GM19324 (cell line): ENCODE data around the gene SERTAD2.

Experiments
- ATAC-seq: cut with Tn5 transposase; IDR thresholded peaks from one replicate; pipeline ENCODE4 v1.9.1; 2021; ENCODE audit warnings: mild to moderate bottlenecking, moderate library complexity; ENCODE audit not compliant: unreplicated experiment, low FRiP score

The SERTAD2 gene, protein sequence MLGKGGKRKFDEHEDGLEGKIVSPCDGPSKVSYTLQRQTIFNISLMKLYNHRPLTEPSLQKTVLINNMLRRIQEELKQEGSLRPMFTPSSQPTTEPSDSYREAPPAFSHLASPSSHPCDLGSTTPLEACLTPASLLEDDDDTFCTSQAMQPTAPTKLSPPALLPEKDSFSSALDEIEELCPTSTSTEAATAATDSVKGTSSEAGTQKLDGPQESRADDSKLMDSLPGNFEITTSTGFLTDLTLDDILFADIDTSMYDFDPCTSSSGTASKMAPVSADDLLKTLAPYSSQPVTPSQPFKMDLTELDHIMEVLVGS

DNA sequence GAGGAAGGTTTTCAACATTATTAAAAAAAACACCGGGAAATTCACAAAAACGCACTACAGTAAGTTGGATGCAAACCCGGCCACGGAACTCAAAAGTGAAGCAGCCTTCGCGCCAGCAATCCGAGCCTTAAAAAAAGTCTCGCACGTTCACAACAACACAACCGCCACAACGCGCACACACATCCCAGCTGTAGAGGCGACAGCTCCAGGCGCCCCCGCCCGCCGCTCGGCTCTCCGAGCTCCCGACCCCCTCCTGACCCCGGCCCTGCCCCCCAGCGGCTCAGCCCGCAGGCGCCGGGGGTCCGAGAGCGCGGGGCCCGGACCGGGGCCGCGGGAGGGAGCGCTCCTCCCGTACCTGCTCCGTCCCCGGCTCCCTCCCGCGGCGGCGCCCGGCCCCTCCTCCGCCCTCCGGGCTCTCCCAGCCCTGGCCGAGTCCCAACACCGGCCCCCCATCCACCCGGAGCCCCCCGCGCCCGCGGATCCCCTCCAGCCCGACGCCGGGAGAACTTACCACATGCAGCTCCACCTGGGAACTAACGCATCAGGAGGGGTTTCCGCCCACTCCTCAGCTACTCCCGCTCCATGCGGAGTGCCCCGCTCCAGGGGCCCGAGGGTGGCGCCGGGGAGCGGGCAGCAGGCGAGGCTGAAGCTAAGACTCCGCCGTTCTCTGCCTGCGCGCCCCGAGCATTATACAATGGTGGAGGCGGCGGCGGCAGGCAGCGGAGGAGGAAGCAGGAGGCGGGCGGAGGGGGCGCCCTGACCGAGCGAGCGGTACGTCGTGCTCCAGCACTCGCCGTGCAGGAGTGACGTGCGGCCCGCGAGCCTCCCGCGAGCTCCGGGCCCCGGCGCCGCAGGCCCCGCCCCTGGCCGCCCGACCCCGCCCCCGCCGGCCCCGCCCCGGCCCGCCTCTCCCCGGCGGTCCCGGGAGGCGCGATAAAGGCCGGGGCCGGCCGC is at the start of gene SERTAD2:
Gene SERTAD2, minus strand, starts transcription at position 805 of the 954 bp plus-strand sequence. CDS start 17,042 bp downstream, outside the sequence.
- peak; percentile 76 for ATAC-seq

DNA sequence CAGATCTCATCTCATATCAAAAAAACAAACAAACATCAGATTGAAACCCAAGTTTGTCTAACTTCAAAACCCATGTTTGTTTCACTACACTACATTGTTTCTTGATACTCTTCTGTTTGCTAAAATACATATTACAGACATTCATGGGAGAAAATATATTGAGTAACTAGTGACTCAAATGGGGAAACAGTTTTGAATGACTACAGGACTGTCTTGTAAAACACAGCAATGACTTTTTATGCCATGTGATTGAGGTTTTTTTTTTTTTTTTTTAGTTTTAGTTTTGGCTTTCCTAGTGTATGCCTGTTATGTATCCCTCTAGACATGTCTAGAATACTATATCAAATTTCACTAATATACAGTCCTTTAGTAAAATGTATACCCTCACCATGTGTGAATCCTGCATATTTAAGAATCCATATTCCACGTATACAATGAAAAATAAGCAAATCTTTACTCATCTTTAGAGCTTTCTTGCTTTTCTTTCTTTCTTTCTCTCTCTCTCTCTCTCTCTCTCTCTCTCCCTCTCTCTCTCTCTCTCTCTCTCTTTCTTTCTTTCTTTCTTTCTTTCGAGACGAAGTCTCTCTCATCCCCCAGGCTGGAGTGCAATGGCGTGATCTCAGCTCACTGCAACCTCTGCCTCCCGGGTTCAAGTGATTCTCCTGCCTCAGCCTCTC is 46.6 kb upstream of the SERTAD2 start:
- ATAC-seq, result no peak

DNA sequence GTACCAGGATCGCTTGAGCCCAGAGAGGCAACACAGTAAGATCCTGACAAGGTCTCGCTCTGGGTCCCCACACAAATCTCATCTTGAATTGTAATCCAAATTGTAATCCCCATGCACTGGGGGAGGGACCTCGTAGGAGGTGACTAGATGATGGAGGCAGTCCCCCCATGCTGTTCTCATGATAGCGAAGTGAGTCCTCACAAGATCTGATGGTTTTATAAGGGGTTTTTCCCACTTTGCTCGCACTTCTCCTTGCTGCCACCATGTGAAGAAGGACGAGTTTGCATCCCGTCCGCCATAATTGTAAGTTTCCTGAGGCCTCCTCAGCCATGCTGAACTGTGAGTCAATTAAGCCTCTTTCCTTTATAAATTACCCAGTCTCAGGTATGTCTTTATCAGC is 46.0 kb upstream of the SERTAD2 start:
- no peak for ATAC-seq

DNA sequence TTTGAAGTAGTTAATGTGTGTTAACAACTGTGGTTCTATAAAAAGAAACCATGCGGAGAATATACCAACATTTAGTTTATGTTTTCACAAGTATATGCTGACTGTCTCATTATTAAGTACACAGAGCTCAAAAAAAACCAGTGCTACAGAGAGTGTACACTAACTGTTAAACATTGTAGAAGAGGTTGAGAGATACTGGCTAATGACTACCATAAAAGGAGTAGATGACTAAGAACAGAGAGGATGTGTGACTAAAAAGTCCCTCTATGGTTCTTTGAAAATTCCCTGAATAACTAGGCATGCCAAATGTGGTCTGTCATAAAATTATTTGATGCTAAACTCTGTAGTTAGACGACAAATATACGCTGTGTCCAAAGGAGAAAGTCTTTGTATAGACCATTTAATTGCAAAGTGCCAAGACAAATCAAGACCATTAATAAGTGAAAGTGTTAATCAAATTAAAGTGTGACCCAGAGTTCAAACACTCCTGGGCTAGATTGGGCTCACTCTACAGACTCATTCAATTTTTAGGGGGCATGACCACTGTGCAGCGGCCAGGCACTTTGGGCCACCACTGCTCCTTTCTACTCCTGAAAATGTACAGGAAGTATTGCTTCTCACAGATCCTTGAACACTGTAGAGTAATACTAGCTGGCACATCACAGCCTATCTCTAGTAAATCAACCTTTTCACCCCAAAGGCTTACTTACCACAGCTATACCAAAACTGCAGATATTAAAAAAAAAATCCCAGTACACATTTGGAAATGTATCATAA is 45.1 kb upstream of the SERTAD2 start:
- ATAC-seq, result peak; percentile 57

DNA sequence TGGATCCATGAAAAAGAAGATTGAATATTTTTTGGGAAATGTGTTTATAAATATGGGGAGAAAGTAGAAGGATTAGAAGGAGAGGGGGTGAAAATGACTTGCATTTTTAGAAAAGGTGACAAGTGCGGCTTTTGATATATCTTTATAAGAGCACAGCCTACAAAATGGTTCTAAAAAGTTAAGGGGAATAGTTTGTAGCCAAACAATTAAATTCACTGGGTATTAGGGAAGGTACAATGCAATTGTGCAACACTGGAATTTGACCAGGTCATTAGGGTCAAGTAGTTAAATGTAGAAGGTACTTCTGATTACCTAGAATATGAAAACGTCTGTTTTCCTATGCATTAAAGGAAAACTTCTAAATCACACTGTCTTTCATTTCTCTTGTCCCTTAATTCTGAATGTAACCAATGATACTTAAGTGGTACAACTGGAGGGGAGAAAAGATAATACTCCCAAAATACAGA is 44.5 kb upstream of the SERTAD2 start:
- peak; percentile 3 for ATAC-seq

DNA sequence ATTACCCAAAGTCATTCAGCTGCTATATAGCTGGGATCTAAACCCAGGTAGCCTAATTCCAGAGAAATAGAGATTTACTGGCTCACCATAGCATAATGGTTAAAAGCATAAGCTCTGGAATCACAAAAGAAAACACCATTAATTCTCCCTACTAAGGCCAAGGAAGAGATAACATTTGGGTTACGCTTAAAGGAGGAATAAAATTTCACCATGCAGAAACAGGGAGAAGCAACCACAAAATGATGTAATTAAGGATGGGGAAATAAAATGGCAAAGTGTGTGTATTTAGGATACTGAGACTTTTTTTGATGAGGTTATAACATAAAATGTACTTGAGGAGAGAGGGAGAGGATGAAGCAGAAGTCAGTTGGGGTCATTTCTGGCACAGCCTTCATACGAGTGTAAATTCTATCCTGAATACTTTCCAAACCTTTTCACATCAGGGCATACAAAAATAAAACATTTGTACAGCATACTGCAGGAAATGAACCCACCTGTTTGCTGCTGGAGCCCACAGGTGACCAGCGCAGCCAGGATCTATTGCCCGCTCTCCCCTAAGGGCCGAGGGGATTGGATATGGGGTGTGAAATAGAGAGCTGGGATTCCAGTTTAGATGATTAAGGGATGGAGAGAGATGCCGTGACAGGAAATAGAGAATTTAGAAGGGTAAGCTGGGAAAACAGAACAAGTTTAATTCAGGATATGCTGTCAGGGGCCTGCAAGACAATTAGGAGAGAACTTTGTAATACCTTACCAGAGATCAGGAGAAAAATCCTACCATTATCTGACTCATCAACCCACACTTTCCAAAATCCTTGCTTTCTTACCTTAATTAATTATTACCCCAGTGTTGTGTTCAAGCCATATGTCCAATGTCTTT is 43.8 kb upstream of the SERTAD2 start:
- no peak for ATAC-seq

DNA sequence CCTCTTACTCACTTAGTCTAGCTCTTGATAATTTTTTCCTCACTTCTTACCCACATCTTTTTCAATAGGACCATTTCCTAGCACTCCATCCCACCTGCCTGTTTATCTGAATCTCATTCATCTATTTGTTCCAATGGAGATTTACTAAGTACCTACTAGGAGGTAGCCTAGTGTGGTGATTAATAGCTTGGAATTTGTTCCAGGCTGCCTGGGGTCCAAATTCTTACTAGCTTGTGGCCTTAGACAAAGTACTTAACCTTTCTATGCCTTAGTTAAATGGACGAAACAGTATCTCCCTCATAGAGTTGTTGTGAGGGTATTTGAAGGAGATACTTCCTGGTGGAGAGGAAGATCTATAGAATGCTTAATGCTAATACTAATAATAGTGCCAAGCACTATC is 42.9 kb upstream of the SERTAD2 start:
- no peak for ATAC-seq

DNA sequence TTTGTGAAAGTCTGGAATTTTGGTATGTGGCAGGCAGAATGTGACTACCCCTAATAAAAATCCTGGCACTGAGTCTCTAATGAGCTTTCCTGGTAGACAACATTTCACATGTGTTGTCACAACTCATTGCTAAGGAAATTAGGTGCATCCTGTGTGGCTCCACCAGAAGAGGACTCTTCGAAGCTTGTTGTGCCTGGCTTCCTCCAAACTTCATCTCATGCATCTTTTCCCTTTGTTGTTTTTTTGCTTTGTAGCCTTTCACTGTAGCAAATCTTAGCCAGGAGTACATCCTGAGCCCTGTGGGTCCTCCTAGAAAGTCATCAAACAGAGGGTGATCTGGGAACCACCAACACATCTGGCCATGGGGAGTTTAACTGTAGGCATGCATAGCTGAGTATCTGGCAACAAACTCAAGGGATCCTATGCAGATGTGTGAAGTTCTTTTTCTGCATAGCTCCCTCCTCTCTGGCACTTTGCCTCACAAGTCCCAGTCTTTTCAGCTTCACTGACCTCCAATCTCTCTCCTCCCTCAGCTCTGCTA is 42.1 kb upstream of the SERTAD2 start:
- no peak for ATAC-seq

DNA sequence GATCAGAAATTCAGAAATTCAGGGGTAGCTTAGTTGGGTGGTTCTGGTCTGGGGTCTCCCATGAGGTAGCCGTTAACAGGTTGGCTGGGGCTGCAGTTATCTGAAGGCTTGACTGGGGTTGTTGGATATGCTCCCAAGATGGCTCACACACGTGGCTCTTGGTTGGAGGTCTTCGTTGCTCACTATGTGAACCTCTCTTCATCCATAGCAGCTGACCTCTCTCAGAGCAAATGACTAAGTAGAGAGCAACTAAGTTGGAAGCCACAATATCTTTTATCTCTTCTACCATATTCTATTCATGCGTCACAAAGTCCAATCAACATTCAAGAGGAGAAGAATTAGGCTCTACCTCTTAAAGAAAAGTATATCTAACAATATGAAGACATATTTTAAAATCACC is 38.7 kb upstream of the SERTAD2 start:
- no peak for ATAC-seq

DNA sequence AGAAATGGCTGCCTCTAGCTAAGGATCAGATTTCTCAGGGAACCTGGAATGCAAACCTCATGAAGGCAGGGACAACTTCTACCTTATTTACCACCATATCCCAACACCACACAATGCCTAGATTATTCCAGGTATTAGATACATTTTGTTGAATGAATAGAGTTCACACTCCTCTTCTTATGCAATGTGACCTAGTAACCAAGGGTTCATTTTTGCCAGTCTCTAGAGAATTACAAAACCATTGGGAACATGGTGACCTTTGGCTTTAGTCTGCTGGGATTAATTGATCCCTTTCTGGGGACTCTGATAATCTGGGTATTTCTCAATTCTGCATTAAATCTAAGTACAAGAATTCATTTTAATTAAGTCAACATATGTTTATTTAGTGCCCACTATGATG is 35.2 kb upstream of the SERTAD2 start:
- ATAC-seq, result no peak

DNA sequence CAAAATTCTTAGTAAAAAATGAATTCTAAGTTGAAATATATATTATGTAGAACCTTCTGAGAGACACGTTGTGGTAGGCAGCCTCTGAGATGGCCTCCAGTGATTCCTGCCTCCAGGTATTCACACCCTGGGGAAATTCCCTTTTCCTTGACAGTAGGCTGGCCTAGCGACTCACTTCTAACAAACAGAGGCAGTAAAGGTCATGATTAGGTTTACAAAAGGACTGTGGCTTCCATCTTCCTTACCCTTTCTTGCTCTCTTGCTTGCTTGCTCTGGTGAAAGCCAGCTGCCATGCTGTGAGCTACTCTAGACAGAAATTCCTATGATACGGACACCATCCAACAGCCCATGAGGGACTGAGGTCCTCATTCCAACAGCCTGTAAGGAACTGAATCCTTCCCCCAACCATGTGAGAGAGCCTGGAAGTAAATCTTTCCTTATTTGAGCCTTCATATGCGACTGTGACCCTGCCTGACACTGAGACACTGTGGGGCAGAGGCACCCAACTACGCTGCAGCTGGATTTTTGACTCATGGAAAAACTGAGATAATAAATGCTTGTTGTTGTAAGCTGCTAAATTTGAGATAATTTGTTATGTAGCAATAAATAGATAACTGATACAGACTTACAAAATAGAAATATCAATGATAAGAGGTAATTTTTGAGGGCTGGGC is 32.7 kb upstream of the SERTAD2 start:
- no peak for ATAC-seq

DNA sequence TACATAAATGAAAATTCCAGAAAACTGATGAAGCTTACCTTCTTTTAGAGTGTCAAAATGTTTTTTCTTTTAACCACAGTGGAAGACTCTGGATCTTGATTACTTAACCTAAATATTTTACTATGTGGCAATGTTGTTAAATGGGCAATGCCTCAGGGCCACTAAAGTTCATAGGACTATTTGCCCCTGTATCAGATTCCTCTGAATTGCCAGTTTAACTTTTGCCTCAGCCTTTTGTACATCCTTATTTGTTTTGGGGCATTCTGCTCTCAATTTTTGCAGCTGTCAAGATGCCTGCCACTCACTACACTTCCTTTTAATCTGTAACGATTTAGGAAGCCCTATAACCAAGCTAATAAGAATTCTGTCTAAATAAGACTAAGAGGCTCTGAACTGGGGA is 31.7 kb upstream of the SERTAD2 start:
- ATAC-seq, result no peak

DNA sequence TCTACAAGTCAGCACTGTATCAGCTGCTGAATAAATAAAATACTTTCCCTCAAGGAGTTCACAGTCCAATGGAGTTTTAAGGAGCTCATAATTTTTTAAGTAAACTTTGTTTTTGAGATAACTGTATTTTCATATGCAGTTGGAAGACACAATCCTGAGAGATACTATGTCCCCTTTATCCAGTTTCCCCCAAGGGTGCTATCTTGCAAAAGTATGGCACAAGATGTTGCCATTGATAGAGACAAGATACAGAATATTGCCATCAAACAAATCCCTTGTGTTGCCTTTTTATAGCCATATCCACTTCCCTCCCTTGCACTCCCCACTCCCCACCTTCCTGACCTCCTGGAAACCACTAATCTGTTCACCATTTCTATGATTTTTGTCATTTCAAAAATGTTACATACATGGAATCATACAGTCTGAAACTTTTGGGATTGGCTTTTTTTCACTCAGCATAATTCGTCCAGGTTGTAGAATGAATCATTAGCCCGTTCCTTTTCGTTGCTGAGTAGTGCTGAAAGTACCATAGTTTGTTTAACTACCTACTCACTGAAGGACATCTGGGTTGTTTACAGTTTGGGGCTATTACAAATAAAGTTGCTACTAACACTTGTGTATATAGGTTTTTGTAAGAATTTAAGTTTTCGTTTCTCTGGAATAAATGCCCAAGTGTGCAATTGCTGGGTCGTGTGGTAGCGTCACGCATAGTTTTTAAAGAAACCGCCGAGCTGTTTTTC is 30.2 kb upstream of the SERTAD2 start:
- no peak for ATAC-seq

DNA sequence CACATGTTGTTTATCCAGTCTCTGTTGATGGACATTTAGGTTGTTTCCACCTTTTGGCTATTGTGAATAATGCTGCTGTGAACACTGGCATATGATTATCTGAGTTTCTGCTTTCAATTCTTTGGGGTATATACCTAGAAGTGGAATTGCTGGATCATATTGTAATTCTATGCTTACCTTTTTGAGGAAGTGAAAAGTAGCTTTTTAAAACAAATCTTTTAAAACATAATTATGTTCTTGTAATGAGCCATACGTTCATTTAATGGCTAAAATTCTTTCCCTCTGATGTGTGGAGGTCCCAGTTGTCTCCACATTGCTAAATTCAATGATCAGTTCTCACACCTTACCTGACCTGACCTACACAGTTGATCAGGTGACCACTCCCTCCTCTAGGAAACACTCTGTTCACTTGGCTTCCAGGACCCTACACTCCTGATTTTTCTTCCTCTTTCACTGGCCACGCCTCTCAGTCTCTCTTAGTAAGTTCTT is 27.8 kb upstream of the SERTAD2 start:
- no peak for ATAC-seq

DNA sequence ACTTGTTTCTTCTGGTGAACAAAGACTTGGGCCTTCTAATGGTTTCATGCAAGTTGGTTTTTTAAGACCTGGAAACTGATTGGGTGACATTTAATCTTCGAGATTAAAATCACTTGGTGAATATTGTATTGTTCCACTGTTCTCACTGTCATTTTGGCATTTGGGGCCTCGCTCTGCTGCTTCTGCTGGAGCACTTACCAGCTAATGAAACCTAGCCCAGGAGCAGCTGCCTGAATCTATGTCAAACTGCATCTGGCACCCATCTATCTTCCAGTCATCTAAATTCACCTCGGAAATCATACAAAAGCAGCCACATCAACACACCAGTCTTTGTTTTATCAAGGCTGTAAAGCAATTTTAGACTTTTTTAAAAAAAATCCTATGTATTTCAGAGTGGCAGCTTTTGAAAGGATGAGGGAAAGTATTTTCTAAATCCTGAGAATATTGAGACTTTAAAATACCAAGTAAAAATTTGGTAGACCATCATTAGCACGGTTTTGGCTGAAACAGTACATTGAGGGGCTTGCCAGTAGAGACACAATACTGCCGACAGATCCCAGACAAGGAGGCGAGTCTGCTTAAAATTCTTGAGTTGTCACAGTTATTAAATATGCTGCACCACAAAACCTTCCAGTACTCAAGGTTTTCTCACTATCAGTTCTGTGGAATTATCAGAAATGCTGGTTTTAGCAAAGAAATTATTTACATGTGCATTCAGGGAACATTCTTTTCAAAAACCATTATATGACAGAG is 26.1 kb upstream of the SERTAD2 start:
- no peak for ATAC-seq

DNA sequence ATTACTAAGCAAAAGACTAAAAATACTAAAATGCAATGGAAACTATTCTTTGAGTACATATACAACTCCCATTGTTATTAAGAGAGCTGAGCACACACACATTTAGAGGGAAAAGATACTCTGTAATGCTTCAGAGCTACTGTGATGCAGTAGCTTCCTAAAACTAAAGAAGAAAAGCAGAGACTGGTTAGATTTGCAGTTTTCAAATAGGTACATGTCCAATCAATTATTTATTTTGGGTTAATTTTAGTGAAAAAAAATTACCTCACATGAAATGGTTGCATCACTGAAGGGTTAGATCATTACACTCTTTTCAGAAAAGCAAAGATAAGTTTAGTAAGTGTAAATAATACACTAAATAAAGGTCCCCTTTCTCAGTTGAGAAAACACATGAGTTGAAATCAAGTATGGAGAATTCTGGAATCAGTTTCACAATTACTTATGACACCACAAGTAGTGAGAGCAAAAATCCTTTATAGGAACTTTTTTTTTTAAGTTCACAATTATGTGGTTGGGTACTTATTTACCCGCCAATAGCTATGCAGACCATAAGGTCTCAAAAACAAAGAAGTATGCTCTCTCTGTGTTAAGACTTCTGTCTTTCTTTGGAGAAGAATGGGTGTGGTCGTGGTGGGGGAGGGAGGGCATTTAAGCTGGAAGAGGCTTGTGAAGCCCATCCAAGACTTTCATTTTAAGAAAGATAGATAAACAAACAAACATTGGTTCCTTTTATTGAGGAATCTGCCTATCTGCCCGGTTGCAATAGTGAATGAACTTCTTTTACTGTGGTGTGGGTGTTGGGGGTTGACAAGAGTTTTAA is 25.3 kb upstream of the SERTAD2 start:
- no peak for ATAC-seq
